Measurements from ENCODE around the gene FCN3. TPM values are rescaled to one million over a fixed set of nuclear protein-coding genes. Genes with fewer than 3 reads are reported as not detected.

FCN3 gene
- total RNA-seq, 2 experiments from 2014 or later: not detected

- CTCF ChIA-PET (ENCODE audit: unreplicated experiment): interaction anchor here (1.3 kb wide), 1 partner anchor 32 kb away, joined by 3 read pairs; no protein-coding TSS in a partner anchor
- peaks cover 14% of the 10 kb centered on the region for H3K79me2 ChIP-seq (ENCODE audit: insufficient read depth, low read depth, low read length)
- no peak for TF ChIP-seq EZH2phosphoT487 (IDR thresholded peaks at IDR 0.05; ENCODE audit: borderline replicate concordance, low read depth, low read length)
- no peak for TF ChIP-seq CTCF (conservative IDR thresholded peaks at IDR 0.05; ENCODE audit: low read length)
These were observed 40.8 kb downstream of the FCN3 start for GRCh38 chr1:27333717-27334279.

DNA sequence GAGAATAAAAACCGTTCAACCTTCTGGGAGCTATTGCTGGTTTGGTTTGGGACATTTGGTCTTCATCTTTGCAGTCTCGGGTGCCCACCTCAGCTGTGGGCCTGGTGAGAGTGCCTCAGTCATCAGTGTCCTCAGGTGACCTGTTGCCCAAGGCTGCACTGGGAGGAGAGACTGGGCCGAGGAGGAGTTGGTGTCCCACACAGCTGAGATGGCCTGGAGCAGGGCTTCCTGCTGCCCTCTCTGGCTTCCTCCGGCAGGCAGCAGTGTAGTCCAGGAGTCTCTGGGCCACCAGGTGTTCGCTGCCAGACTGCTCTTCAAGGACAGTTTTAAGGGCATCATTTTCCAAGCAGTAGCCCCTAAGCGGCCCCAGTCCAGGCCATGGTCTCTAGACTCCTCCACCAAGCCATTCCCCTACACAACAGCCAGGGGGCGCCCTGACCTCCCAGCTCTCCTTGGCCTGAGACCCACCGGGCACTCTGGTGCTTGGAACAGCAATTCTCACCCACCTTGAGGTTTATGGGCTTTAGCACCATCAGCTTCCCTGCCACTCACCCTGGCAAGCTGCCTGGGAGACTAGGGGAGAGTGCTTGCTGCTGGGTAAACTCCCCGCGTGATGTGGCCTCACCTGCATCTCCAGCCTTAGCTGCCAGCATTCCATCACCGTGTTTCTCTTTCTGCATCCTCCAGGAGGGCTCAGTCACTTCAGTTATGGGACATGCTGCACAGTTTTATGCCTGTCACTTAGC, 41.9 kb downstream of the FCN3 start:
- POLR2A ChIA-PET: interaction anchor here (1.4 kb wide), 1 partner anchor 10 kb away, joined by 5 read pairs; no protein-coding TSS in a partner anchor
- intact Hi-C loops (cut with micrococcal nuclease; ENCODE audit: unreplicated experiment): no loop called here
- no peaks in the 10 kb centered on the region for H3K9me2 ChIP-seq (ENCODE audit: insufficient read depth, low read length)
- H3K4me3 ChIP-seq (ENCODE audit: low read depth, low read length, poor library complexity, severe bottlenecking): no peak overlapping the region
- no peak overlapping the region for H2AFZ ChIP-seq (ENCODE audit: low read length)
- peaks cover 25% of the 10 kb centered on the region for H3K79me2 ChIP-seq (ENCODE audit: insufficient read depth, low read depth, low read length)
- no TSS peak for BruUV-seq (replicated peaks)
- H3K4me2 ChIP-seq (ENCODE audit: low read length): no peak overlapping the region
- TF ChIP-seq CTCF (conservative IDR thresholded peaks at IDR 0.05; ENCODE audit: low read length) (peak; percentile 91), EZH2phosphoT487 (IDR thresholded peaks at IDR 0.05; ENCODE audit: borderline replicate concordance, low read depth, low read length) (no peak)
- DNase-seq (ENCODE audit: low spot score): peak; percentile 54
- H4K20me1 ChIP-seq (ENCODE audit: insufficient read depth, low read length): 0 out of 2 replicates have a peak, but pooled peaks cover 6% of the 10 kb centered on the region
- CTCF ChIA-PET (ENCODE audit: unreplicated experiment): interaction anchor here (0.8 to 1.6 kb wide), 3 partner anchors 12 to 60 kb away, joined by 3 to 4 read pairs (median 3); no protein-coding TSS in a partner anchor
- H3K36me3 ChIP-seq (ENCODE audit: insufficient read depth, low read length): peaks cover 85% of the 10 kb centered on the region
- H3K9me3 ChIP-seq (ENCODE audit: low read length): no peaks in the 10 kb centered on the region
- H3K4me1 ChIP-seq (ENCODE audit: insufficient read depth, low read length, poor library complexity, severe bottlenecking): peaks cover 14% of the 10 kb centered on the region
- no peak overlapping the region for H3K27ac ChIP-seq (ENCODE audit: low read depth, low read length, poor library complexity, severe bottlenecking)

More at GRCh38 chr1:27333717-27334279, 40.8 kb downstream of the FCN3 start:
- Histone ChIP-seq H3K27ac (ENCODE audit: low read depth, low read length, poor library complexity, severe bottlenecking) (no peak overlapping the region), H3K4me2 (ENCODE audit: low read length) (no peak overlapping the region), H3K9me2 (ENCODE audit: insufficient read depth, low read length) (no peaks in the 10 kb centered on the region), H3K36me3 (ENCODE audit: insufficient read depth, low read length) (peaks cover 75% of the 10 kb centered on the region), H3K4me3 (ENCODE audit: low read depth, low read length, poor library complexity, severe bottlenecking) (no peak overlapping the region), H4K20me1 (ENCODE audit: insufficient read depth, low read length) (0 out of 2 replicates have a peak, but pooled peaks cover under 1% of the 10 kb centered on the region), H3K4me1 (ENCODE audit: insufficient read depth, low read length, poor library complexity, severe bottlenecking) (peaks cover 6% of the 10 kb centered on the region), H3K9me3 (ENCODE audit: low read length) (no peaks in the 10 kb centered on the region), H2AFZ (ENCODE audit: low read length) (no peak overlapping the region)
- intact Hi-C loops (cut with micrococcal nuclease; ENCODE audit: unreplicated experiment): no loop called here
- no TSS peak for BruUV-seq (replicated peaks)
- POLR2A ChIA-PET: interaction anchor here (0.6 kb wide), 1 partner anchor 32 kb away, joined by 4 read pairs; no protein-coding TSS in a partner anchor
- no peak for DNase-seq (ENCODE audit: low spot score)
